Omental fat pad (tissue), 4 donors: ENCODE results near the gene KISS1. TPM values are rescaled to one million over a fixed set of nuclear protein-coding genes. Genes with fewer than 3 reads are reported as not detected.

Experiments used
- ATAC-seq: fragments of 150-250 bp; one replicate; pipeline ENCODE4 v1.9.1; 2016; ENCODE audit warnings: mild to moderate bottlenecking, moderate library complexity; ENCODE audit not compliant: low FRiP score
- DNase-seq: peaks from one replicate; pipeline ENCODE4 v3.0.0-alpha.2; 2019; ENCODE audit warnings: low spot score
- total RNA-seq, 4 donors: library from RNA; depleted of rRNA; stranded (reverse); fragments of >200 nt; gene quantifications; one replicate each; pipeline ENCODE4 v1.1.0, GENCODE V29; 2016
- TF ChIP-seq, protein P1 (sequence below), 3 donors: fragments of 450-650 bp; IDR thresholded peaks; one replicate each; pipeline ENCODE4 v1.5.1; 2016 to 2017; ENCODE audit warnings: antibody characterized with exemption in 3 of 3, mild to moderate bottlenecking in 3 of 3, moderate library complexity in 2 of 3

KISS1 gene
- total RNA-seq, 4 donors from 2014 or later, result not detected

GRCh38 chr1:204171751-204172178 lies 24.5 kb downstream of the KISS1 start:
- DNase-seq, result no peak
- TF ChIP-seq, protein P1, sequence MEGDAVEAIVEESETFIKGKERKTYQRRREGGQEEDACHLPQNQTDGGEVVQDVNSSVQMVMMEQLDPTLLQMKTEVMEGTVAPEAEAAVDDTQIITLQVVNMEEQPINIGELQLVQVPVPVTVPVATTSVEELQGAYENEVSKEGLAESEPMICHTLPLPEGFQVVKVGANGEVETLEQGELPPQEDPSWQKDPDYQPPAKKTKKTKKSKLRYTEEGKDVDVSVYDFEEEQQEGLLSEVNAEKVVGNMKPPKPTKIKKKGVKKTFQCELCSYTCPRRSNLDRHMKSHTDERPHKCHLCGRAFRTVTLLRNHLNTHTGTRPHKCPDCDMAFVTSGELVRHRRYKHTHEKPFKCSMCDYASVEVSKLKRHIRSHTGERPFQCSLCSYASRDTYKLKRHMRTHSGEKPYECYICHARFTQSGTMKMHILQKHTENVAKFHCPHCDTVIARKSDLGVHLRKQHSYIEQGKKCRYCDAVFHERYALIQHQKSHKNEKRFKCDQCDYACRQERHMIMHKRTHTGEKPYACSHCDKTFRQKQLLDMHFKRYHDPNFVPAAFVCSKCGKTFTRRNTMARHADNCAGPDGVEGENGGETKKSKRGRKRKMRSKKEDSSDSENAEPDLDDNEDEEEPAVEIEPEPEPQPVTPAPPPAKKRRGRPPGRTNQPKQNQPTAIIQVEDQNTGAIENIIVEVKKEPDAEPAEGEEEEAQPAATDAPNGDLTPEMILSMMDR (IDR thresholded peaks at IDR 0.05), result no peak
- ATAC-seq, result no peak

- TF ChIP-seq, protein P1 (IDR thresholded peaks at IDR 0.05), result no peak
- DNase-seq (no peak), ATAC-seq (no peak)
Observed at GRCh38 chr1:204170494-204171155, 25.7 kb downstream of the KISS1 start.

DNA sequence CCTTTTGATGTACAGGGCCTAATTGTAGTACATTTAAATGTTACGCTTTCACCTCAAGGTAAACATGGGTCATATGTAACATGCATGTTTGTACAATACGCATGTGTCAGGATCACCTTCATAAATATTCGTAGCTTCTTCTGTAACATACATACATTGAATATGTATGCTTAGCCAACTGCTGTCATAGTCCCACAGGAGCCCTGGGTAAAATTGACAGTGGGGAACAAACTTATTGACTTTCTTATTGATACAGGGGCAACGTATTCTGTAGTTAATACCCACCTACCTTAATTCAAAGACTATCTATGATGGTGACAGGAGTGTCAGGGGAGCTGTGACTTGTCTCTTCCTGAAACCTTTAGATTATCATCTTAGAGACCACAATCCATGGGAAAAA lies 26.4 kb downstream of the KISS1 start:
- DNase-seq (no peak), ATAC-seq (no peak)
- TF ChIP-seq, protein P1 (IDR thresholded peaks at IDR 0.05), result no peak

DNA sequence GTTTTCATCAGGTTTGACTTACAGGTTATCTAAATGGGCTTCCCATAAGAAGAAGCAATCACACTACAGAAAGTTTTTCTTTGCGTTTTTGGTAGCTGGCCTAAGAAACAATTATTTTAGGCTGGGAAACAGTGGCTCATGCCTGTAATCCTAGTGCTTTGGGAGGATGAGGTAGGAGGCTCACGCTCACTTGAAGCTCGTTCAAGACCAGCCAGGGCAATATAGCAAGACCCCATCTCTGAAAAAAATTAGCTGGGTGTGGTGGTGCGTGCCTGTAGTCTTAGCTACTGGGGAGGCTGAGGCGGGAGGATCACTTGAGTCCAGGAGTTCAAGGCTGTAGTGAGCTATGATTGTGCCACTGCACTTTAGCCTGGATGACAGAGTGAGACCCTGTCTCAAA lies 28.6 kb downstream of the KISS1 start:
- TF ChIP-seq, protein P1 (IDR thresholded peaks at IDR 0.05), result no peak
- no peak for ATAC-seq
- no peak for DNase-seq

- TF ChIP-seq, protein P1 (IDR thresholded peaks at IDR 0.05), result no peak
- DNase-seq, result no peak
- no peak for ATAC-seq
Observed at GRCh38 chr1:204166219-204166618, 30.1 kb downstream of the KISS1 start, which contains the start of gene REN. TSS of gene REN (minus strand) at chr1:204166337. CDS start at chr1:204166293, 44 bp downstream.

DNA sequence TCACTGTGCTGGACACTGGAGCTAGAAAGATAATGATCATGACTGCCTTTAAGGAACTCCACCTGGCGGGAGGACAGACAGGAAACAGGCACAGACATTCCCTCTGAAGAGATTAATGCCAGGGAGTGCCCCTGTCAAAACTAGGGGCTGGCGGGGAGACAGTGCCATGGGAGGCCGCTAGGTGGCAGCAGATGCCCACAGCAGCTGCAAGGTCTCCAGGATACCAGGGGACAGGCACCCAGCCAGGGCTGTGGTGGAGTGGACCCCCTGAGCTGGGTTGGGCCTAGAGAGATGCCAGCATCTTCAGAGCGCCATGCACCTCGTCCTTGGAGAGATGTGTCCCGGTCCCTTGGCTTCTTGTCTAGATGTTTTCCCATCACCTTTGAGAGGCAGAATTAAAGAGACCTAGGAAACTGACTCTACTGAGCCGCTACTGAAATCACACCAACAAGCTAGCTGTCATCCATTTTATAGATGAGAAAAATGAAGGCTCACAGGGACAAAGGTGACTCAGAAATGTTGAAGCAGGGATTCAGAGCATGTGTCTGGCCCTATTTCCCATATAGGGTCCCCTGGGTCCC lies 33.7 kb downstream of the KISS1 start:
- DNase-seq, result peak; percentile 71
- peak; percentile 77 for ATAC-seq
- TF ChIP-seq, protein P1 (IDR thresholded peaks at IDR 0.05), result peak in 2 of 3 donors; percentile 17 to 97
